Tibial nerve (tissue), 4 donors: Measurements from ENCODE around the gene TUBGCP5. TPM values are rescaled to one million over a fixed set of nuclear protein-coding genes. Genes with fewer than 3 reads are reported as not detected.

ENCODE experiments used
- DNase-seq, 2 donors: peaks; one replicate each; pipeline ENCODE4 v3.0.0-alpha.2; 2019; ENCODE audit warnings: low spot score in 2 of 2
- H3K27ac ChIP-seq, 4 donors: fragments of 200-600 bp; sonication (generic) in 3 of 4; one replicate each; pipeline ENCODE4 v1.5.1; 2017 to 2019; ENCODE audit warnings: mild to moderate bottlenecking in 1 of 4
- H3K27me3 ChIP-seq, 2 donors: fragments of 200-600 bp; sonication (generic) in 1 of 2; one replicate each; pipeline versions ENCODE4 v1.5.1 to v1.6.0; 2017 to 2019
- H3K36me3 ChIP-seq, 3 donors: fragments of 200-600 bp; sonication (generic); one replicate each; pipeline ENCODE4 v1.5.1; 2018 to 2019
- H3K4me1 ChIP-seq, 4 donors: fragments of 200-600 bp; sonication (generic) in 3 of 4; one replicate each; pipeline ENCODE4 v1.5.1; 2017 to 2019
- H3K4me3 ChIP-seq, 4 donors: fragments of 200-600 bp; sonication (generic) in 3 of 4; one replicate each; pipeline ENCODE4 v1.5.1; 2017 to 2019; ENCODE audit warnings: mild to moderate bottlenecking in 1 of 4, moderate library complexity in 1 of 4
- H3K9me3 ChIP-seq, 4 donors: fragments of 200-600 bp; sonication (generic) in 3 of 4; one replicate each; pipeline ENCODE4 v1.5.1; 2017 to 2019
- CTCF ChIP-seq, 5 experiments: fragments of 200-600 bp in 3 of 5; fragments of 450-650 bp in 2 of 5; sonication (generic) in 3 of 5; IDR thresholded peaks; one replicate each; pipeline ENCODE4 v1.5.1; 2016 to 2019; ENCODE audit warnings: antibody characterized with exemption in 5 of 5, mild to moderate bottlenecking in 3 of 5, moderate library complexity in 2 of 5
- EP300 ChIP-seq, 2 donors: sonication (generic); formaldehyde crosslinking; IDR thresholded peaks; one replicate each; pipeline ENCODE4 v1.6.1; 2017; ENCODE audit warnings: antibody characterized with exemption in 2 of 2, mild to moderate bottlenecking in 1 of 2
- POLR2A ChIP-seq, 2 donors: fragments of 450-650 bp; IDR thresholded peaks; one replicate each; pipeline ENCODE4 v1.6.1; 2017; ENCODE audit warnings: antibody characterized with exemption in 2 of 2, mild to moderate bottlenecking in 2 of 2, moderate library complexity in 2 of 2
- WGBS, 2 donors: methylation state at CpG; one replicate each; pipeline ENCODE4 v1.1.5; 2018; 5-methylcytosine and 5-hydroxymethylcytosine counted together
- total RNA-seq, 4 donors: library from RNA; depleted of rRNA; stranded (reverse); fragments of >200 nt; gene quantifications; one replicate each; pipeline ENCODE4 v1.1.0, GENCODE V29; 2016

The TUBGCP5 gene
- total RNA-seq, 4 donors from 2014 or later, result 26.3 to 47.3 (median 31.6) TPM

- H3K27ac ChIP-seq, result peak overlapping the region; percentile 55 to 84 (median 80)
- H3K27me3 ChIP-seq, result no peaks in the 10 kb centered on the region
- no peak for DNase-seq
- H3K4me1 ChIP-seq, result peaks cover 0 to 27% (median 15%) of the 10 kb centered on the region in 4 donors
- WGBS, 2 donors, result 4% methylated on average over 14 of the region's 14 CpGs
- peaks cover 0 to 26% (median 0%) of the 10 kb centered on the region in 3 donors for H3K36me3 ChIP-seq
- TF ChIP-seq EP300 (IDR thresholded peaks at IDR 0.05) (no peak), CTCF (IDR thresholded peaks at IDR 0.05) (no peak), POLR2A (IDR thresholded peaks at IDR 0.05) (no peak)
- no peaks in the 10 kb centered on the region for H3K9me3 ChIP-seq
- H3K4me3 ChIP-seq, result peak overlapping the region; percentile 66 to 83 (median 82)
Observed at GRCh38 chr15:23038726-23039142, 635 bp downstream of the TUBGCP5 start.

DNA sequence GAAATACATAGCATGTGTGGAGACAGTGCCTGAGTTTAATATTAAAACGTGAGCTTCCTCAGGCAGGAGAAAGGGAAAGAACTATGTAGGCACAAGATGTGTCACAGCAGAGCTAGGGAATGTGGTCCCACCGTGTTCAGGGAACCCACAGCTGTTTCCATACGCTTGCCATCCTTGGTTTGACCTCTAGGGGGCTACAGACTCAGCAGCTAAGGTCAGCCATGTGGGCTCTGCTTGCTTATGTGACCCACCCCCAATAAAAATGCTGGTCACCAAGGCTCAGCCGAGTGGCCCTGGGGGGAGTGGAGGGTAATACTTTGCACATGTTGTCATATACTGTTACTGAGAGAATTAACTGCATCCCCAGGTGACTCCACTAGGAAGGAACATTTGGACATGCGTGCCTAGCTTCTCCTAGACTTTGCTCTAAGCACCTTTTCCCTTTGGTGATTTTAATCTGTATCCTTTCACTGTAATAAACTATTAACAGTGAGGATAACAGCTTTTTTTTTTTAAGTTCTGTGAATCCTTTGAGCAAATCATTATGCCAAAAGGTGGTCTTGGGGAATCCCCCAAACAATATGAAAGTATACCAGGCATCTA lies 3.3 kb downstream of the TUBGCP5 start:
- TF ChIP-seq EP300 (IDR thresholded peaks at IDR 0.05) (no peak), POLR2A (IDR thresholded peaks at IDR 0.05) (no peak), CTCF (IDR thresholded peaks at IDR 0.05) (peak; percentile 28 to 62 (median 40))
- peaks cover 0 to 48% (median 11%) of the 10 kb centered on the region in 3 donors for H3K36me3 ChIP-seq
- H3K4me1 ChIP-seq, result peaks cover 0 to 27% (median 15%) of the 10 kb centered on the region in 4 donors
- H3K27me3 ChIP-seq, result no peaks in the 10 kb centered on the region
- 36 to 46% methylated on average over 5 of the region's 5 CpGs for WGBS, 2 donors
- no peak overlapping the region for H3K4me3 ChIP-seq
- peak in 1 of 2 donors; percentile 55 for DNase-seq
- H3K9me3 ChIP-seq, result no peaks in the 10 kb centered on the region
- no peak overlapping the region for H3K27ac ChIP-seq

DNA sequence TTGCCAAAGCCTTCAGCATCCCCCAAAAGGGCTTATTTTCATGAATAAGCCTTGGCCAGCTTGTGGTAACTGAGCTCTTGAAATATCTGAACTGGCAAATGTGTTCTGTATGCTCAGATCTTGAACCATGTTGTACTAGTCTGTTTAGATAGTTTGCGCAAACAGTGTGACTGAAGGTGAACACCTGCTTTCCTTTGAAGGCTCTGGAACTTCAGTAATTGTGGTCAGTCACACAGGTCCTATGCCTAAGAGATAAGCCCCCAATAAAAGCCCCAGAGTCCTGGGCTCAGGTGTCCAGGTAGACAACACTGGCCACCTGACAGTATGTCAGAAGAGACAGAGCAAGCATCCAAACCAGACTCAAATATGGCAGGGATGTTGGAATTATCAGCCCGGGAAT lies 5.4 kb downstream of the TUBGCP5 start:
- peaks cover 0 to 69% (median 11%) of the 10 kb centered on the region in 3 donors for H3K36me3 ChIP-seq
- H3K27me3 ChIP-seq, result no peaks in the 10 kb centered on the region
- peaks cover 0 to 23% (median 11%) of the 10 kb centered on the region in 4 donors for H3K4me1 ChIP-seq
- 98 to 100% methylated on average over 2 of the region's 2 CpGs for WGBS, 2 donors
- no peak overlapping the region for H3K4me3 ChIP-seq
- H3K9me3 ChIP-seq, result no peaks in the 10 kb centered on the region
- TF ChIP-seq POLR2A (IDR thresholded peaks at IDR 0.05) (no peak), EP300 (IDR thresholded peaks at IDR 0.05) (no peak), CTCF (IDR thresholded peaks at IDR 0.05) (no peak)
- DNase-seq, result no peak
- no peak overlapping the region for H3K27ac ChIP-seq

- 76 to 90% methylated on average over 1 of the region's 1 CpG for WGBS, 2 donors
- Histone ChIP-seq H3K4me3 (no peak overlapping the region), H3K9me3 (no peaks in the 10 kb centered on the region), H3K4me1 (no peaks in the 10 kb centered on the region), H3K36me3 (peaks cover 7 to 98% (median 11%) of the 10 kb centered on the region in 3 donors), H3K27ac (no peak overlapping the region), H3K27me3 (no peaks in the 10 kb centered on the region)
- DNase-seq, result no peak
- TF ChIP-seq POLR2A (IDR thresholded peaks at IDR 0.05) (no peak), EP300 (IDR thresholded peaks at IDR 0.05) (no peak), CTCF (IDR thresholded peaks at IDR 0.05) (no peak)
Observed at GRCh38 chr15:23026218-23026617, 13.2 kb downstream of the TUBGCP5 start.

- H3K4me1 ChIP-seq, result no peaks in the 10 kb centered on the region
- no peak for DNase-seq
- H3K4me3 ChIP-seq, result no peak overlapping the region
- H3K36me3 ChIP-seq, result peaks cover 7 to 98% (median 35%) of the 10 kb centered on the region in 3 donors
- TF ChIP-seq POLR2A (IDR thresholded peaks at IDR 0.05) (no peak), EP300 (IDR thresholded peaks at IDR 0.05) (no peak), CTCF (IDR thresholded peaks at IDR 0.05) (no peak)
- no peak overlapping the region for H3K27ac ChIP-seq
- H3K9me3 ChIP-seq, result no peaks in the 10 kb centered on the region
- H3K27me3 ChIP-seq, result no peaks in the 10 kb centered on the region
- 87 to 92% methylated on average over 2 of the region's 2 CpGs for WGBS, 2 donors
Observed at GRCh38 chr15:23022156-23022555, 17.2 kb downstream of the TUBGCP5 start.
